SW480 (cell line): ENCODE data around the gene FAM169A.
"Not testable (repeated sequence)": the region's sequence is repeated elsewhere in the genome, so short reads cannot be mapped to it uniquely, and the experiment has no call there.

Experiments used
- DNase-seq: peaks from one replicate; pipeline ENCODE4 v3.0.0-alpha.2; 2016; ENCODE audit warnings: low spot score

FAM169A gene

DNA sequence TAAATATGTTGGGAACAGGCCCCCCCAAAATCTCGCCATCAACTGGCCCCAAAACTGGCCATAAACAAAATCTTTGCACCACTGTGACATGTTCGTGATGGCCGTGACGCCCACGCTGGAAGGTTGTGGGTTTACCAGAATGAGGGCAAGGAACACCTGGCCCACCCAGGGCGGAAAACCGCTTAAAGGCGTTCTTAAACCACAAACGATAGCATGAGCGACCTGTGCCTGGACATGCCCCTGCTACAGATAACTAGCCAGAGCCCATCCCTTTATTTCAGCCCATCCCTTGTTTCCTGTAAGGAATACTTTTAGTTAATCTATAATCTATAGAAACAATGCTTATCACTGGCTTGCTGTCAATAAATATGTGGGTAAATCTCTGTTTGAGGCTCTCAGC is 3.2 kb upstream of the FAM169A start:
- peak; percentile 44 for DNase-seq

GRCh38 chr5:74866596-74867162 is 492 bp upstream of the FAM169A start:
- peak; percentile 43 for DNase-seq

- DNase-seq, result no peak
These were observed 857 bp downstream of the FAM169A start for GRCh38 chr5:74865256-74865803.

DNA sequence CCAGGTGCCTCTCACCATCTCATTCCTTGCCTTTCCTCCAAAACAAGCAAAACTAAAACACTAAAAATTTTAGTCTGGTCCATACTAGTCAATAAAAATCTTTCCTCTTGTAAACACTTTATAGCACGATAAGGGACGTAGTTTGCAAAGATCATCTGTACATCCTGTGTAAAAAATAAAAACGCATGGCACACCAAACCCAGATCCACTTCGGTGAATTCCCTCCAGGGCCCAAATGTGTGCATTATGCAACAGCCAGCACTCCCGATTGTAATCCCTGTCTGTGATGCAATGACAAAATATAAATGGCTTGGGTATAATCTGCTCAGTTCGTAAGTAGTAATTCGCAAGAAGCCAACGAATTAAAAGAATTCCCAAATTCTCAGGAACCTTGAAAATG is 1.4 kb downstream of the FAM169A start:
- DNase-seq, result no peak

- DNase-seq, result no peak
These were observed 2.5 kb downstream of the FAM169A start for GRCh38 chr5:74863726-74864125.

DNA sequence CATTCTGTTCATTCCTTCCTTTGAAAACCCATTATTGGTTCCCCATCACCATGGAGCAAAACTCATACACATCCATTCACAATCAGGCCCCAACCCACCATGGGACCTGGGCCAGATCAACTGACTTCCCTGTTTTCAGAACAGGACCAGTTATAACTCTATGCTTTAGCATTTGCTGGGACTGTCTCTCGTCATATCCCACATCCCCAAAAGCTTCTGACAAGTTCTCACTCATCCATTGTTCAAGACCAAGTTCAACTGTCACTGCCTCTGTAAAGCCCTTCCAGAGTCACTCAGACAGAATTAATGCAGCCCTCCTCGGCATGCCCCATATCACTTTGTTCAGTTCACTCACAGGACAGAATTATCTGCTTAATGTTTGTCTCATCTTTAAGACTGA is 4.0 kb downstream of the FAM169A start:
- DNase-seq, result no peak

- DNase-seq, result not testable (repeated sequence)
These were observed 9.2 kb downstream of the FAM169A start for GRCh38 chr5:74856975-74857374.

DNA sequence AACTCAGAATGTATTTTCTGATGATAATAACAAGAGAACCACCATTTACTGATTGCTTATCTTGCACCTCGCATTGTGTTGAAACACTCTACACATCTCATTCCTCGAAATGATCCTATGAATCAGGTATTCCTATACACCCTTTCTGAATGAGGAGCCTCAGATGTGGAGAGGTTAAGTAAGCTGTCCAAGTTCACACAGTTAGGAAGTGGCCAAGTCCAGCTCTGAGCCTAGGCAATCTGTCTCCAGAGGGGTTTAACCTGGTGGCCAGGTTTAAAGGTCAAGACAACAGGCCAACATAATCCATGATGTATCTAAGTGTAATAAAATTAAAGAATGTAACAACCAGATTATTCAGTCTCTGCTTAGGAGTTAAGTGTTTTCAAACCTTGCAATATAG is 12.9 kb downstream of the FAM169A start:
- no peak for DNase-seq

- no peak for DNase-seq
These were observed 14.4 kb downstream of the FAM169A start for GRCh38 chr5:74851684-74852353.

DNA sequence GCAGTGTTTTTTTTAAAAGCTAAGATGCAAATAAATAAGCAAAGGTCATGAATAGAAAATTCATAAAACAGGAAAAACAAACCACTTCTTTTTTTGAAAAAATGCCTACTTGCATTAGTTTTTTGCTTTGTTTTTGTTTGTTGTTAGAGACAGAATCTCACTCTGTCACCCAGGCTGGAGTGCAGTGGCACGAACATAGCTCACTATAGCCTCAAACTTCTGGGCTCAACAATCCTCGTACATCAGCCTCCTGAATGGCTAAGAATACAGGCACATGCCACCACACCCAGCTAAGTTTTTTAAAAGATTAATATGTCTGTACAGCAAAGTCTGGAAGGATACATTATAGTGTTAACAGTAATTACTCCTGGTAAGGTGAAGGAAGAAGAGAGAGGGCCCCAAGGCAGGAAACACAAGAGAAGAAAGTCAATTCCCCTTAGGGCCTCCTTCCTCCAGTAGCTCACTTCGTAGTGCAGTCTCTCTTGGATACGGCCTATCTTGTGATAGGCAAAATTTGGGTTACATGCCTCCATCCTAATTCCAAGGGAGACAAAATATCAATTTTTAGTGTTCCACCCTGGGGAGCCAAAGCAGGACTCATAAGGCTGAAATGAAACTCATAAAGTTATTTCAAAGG is 15.3 kb downstream of the FAM169A start:
- DNase-seq, result no peak

DNA sequence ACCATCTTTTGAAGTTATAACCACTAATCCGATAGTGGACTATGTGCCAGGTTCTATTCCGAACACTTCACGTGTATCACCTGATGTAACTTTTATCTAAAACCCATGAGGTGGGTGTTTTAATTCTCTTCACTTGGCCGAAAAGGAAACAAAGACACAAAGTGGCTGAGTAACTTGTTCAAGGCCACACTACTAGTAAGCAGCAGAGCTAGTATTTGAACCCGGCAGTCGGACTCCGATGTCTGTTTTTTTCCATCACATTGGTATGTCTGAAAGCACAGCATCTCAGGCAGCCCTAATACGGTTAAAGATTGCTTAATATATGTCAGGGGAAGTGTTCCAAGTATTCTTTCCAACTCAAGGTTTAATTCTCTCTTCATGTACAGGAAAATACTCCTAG is 16.2 kb downstream of the FAM169A start:
- DNase-seq, result no peak

DNA sequence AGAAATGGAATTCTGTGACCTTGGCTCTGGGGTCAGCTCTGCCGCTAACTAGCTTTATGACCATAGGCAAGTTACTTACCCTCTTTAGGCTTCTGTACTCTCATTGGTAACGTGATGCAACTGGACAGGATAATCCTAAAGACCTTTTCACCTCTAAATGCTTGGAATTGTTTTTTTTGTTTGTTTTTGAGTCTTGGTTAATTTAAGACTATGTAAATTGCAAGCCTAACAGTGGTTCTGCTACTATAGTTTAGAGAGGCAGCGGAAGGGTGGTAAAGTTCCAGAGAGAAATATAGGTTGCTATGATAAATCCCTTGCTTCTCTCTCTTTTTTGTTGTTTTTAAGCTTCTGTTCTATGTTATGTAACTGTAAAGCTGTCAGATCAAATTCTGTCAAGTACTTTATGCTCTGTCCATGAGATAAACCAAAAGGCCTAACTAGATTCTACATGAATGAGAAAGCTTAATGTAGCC is 17.6 kb downstream of the FAM169A start:
- DNase-seq, result no peak

GRCh38 chr5:74839229-74839628 is 27.0 kb downstream of the FAM169A start:
- no peak for DNase-seq

DNA sequence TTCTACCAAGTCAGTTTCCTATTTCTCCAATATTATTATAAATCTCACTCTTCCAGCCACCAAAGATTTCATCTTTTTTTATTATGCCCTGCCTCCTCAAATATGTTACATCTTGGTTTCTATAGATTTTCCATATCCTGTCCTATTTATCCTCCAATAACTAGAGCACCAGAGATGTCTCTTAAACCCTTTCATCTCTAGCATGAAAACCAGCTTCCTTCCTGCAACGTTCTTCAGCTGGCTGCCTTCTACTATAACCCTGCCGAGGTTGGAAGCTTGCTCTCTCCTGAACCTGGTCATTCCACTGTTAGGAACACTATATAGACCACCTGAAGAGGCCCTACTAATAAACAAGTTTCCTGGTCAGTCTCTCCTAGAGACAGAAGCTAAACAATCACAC is 27.9 kb downstream of the FAM169A start:
- DNase-seq, result no peak

GRCh38 chr5:74837115-74837514 is 29.1 kb downstream of the FAM169A start:
- DNase-seq, result no peak

DNA sequence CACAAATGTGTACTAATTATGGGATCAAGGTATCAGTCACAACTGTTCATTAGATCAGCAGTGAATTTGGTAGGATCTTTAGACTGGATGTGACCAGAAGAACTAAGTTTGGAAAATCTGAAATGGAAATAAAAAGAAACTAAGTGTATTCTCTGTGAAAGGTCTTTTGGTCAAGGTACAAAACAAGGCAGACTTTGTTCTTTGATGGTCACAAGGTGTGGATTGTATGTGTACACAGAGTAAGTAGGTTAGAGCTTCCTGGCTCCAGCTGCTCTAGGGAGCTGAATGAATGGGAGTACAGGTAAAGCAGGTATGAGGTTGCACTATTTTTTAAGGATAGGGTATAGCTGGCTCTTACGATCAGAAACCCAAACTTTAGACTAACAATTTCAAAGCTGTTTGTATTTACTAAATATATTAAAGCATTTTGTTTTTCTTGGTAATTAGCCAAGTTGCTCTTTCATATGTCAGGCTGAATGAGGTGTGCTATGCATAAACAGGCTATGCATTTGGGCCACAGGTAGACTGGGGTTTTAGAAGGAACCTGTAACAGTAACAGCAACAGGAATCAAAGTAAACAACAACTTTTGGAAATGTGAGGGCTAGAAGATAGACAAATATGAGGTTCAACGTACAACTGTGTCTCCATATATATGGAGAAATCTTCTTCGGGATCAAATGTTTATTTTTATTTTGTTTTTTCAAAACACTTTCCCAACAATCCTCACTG is 32.5 kb downstream of the FAM169A start:
- DNase-seq, result peak; percentile 63

DNA sequence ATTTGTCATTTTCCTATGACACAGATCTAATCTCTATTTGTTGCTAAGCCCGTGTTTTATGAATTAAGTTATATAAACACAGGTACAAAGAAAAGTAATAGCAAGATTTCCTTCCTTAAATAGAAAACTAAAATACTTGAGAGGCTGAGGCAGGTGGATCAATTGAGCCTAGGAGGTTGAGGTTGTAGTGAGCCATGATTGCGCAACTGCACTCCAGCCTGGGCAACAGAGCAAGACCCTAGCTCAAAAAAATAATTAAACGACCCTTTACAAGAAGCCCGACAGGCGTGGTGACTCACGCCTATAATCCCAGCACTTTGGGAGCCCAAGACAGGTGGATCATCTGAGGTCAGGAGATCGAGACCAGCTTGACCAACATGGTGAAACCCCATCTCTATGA is 36.8 kb downstream of the FAM169A start:
- no peak for DNase-seq

DNA sequence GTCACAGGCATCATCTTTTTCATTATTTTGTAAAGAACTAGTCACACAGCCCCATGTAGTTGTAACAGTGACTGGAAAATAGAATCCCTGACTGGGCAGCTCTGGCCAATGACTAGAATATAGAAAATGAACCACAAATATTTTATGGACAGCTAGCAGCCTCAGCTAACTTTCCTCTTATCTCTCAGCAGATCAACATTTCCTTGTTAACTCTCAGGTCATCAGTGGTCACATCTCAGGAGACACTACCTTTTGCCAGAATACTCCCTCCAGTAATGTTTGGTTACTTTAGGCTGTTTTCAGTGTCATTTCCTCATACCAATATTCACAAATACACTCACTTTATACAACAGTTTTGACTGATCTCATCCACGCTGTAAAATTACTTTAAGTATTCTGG is 43.9 kb downstream of the FAM169A start:
- no peak for DNase-seq

GRCh38 chr5:74816875-74817274 is 49.3 kb downstream of the FAM169A start:
- DNase-seq, result no peak

GRCh38 chr5:74810915-74811314 is 55.3 kb downstream of the FAM169A start:
- DNase-seq, result no peak

DNA sequence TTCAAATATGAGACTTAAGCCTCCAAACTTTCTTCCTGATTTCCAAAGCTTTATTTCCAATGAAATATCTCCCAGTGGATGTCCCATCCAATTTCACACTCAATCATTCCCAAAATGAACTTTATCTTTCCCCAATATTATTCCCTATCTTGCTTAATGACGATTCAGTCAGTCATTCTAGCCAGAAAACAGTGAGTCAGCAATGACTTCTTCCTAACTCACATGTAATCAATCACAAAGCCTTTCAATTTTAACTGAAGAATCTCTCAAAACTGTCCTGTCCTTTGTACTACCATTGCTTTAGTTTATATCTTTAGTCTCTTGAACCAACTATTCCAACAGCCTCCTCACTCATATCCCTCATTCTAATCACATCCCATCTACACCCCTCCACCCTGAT is 64.2 kb downstream of the FAM169A start:
- DNase-seq, result no peak

DNA sequence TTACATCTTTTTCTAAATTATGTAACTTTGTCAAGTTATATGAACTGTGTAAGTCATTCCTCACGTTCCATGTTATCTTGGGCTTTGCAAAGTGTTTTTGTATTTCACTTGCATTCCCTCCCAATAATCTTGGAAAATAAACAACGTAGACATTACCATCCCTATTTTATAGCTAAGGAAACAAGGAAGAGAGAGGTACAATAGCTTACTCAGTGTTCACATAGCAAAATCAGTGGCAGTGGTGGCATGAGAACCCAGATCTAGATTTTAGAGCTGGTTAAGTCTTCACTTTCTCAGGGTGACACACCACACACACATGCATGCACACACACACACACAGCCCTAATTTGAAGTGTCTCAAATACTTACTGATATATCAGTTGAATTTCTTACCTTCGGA is 65.0 kb downstream of the FAM169A start:
- DNase-seq, result no peak
